ENCODE data around the gene RYR2.

Gene RYR2

GRCh38 chr1:237730826-237731350 lies 688.9 kb downstream of the RYR2 start:
- no peak overlapping the region for H3K9ac ChIP-seq (ENCODE audit: low read depth in 1 of 2, low read length in 2 of 2)
- H3K27me3 ChIP-seq (ENCODE audit: control insufficient read depth in 1 of 2, insufficient read depth in 2 of 2, low read length in 2 of 2), result no peaks in the 10 kb centered on the region

GRCh38 chr1:237732657-237733056 lies 690.7 kb downstream of the RYR2 start:
- no peaks in the 10 kb centered on the region for H3K36me3 ChIP-seq (ENCODE audit: control insufficient read depth in 1 of 2, insufficient read depth in 2 of 2, low read length in 2 of 2)
- H3K9me3 ChIP-seq (ENCODE audit: control insufficient read depth in 1 of 2, low read length in 2 of 2), result no peaks in the 10 kb centered on the region

More at GRCh38 chr1:237730826-237731350, 688.9 kb downstream of the RYR2 start:
- H3K4me1 ChIP-seq (ENCODE audit: control insufficient read depth in 1 of 2, insufficient read depth in 2 of 2, low read length in 2 of 2), result peaks cover 0 to 1% of the 10 kb centered on the region in 2 donors
- no peak overlapping the region for H3K27ac ChIP-seq (ENCODE audit: low read depth, low read length)
- no peaks in the 10 kb centered on the region for H3K9me3 ChIP-seq (ENCODE audit: control insufficient read depth in 1 of 2, low read length in 2 of 2)
- no peak overlapping the region for H3K4me3 ChIP-seq (ENCODE audit: low read depth in 1 of 2, low read length in 2 of 2)
- no peaks in the 10 kb centered on the region for H3K36me3 ChIP-seq (ENCODE audit: control insufficient read depth in 1 of 2, insufficient read depth in 2 of 2, low read length in 2 of 2)

GRCh38 chr1:237736372-237737029 lies 694.5 kb downstream of the RYR2 start:
- H3K9me3 ChIP-seq (ENCODE audit: control insufficient read depth in 1 of 2, low read length in 2 of 2), result no peaks in the 10 kb centered on the region
- H3K27ac ChIP-seq (ENCODE audit: low read depth, low read length), result no peak overlapping the region
- no peaks in the 10 kb centered on the region for H3K27me3 ChIP-seq (ENCODE audit: control insufficient read depth in 1 of 2, insufficient read depth in 2 of 2, low read length in 2 of 2)
- H3K4me3 ChIP-seq (ENCODE audit: low read depth in 1 of 2, low read length in 2 of 2), result no peak overlapping the region
- H3K9ac ChIP-seq (ENCODE audit: low read depth in 1 of 2, low read length in 2 of 2), result no peak overlapping the region
- H3K36me3 ChIP-seq (ENCODE audit: control insufficient read depth in 1 of 2, insufficient read depth in 2 of 2, low read length in 2 of 2), result no peaks in the 10 kb centered on the region
- H3K4me1 ChIP-seq (ENCODE audit: control insufficient read depth in 1 of 2, insufficient read depth in 2 of 2, low read length in 2 of 2), result no peaks in the 10 kb centered on the region

More at GRCh38 chr1:237732657-237733056, 690.7 kb downstream of the RYR2 start:
- H3K27ac ChIP-seq (ENCODE audit: low read depth, low read length), result no peak overlapping the region
- H3K9ac ChIP-seq (ENCODE audit: low read depth in 1 of 2, low read length in 2 of 2), result no peak overlapping the region
- H3K4me1 ChIP-seq (ENCODE audit: control insufficient read depth in 1 of 2, insufficient read depth in 2 of 2, low read length in 2 of 2), result no peaks in the 10 kb centered on the region
- H3K27me3 ChIP-seq (ENCODE audit: control insufficient read depth in 1 of 2, insufficient read depth in 2 of 2, low read length in 2 of 2), result no peaks in the 10 kb centered on the region
- H3K4me3 ChIP-seq (ENCODE audit: low read depth in 1 of 2, low read length in 2 of 2), result no peak overlapping the region

- Histone ChIP-seq H3K27me3 (ENCODE audit: control insufficient read depth in 1 of 2, insufficient read depth in 2 of 2, low read length in 2 of 2) (no peaks in the 10 kb centered on the region), H3K27ac (ENCODE audit: low read depth, low read length) (no peak overlapping the region), H3K4me3 (ENCODE audit: low read depth in 1 of 2, low read length in 2 of 2) (no peak overlapping the region), H3K4me1 (ENCODE audit: control insufficient read depth in 1 of 2, insufficient read depth in 2 of 2, low read length in 2 of 2) (no peaks in the 10 kb centered on the region), H3K9me3 (ENCODE audit: control insufficient read depth in 1 of 2, low read length in 2 of 2) (no peaks in the 10 kb centered on the region), H3K36me3 (ENCODE audit: control insufficient read depth in 1 of 2, insufficient read depth in 2 of 2, low read length in 2 of 2) (no peaks in the 10 kb centered on the region), H3K9ac (ENCODE audit: low read depth in 1 of 2, low read length in 2 of 2) (no peak overlapping the region)
Measured at GRCh38 chr1:237737448-237737847, 695.5 kb downstream of the RYR2 start.

GRCh38 chr1:237737938-237738610 lies 696.1 kb downstream of the RYR2 start:
- Histone ChIP-seq H3K27ac (ENCODE audit: low read depth, low read length) (no peak overlapping the region), H3K4me1 (ENCODE audit: control insufficient read depth in 1 of 2, insufficient read depth in 2 of 2, low read length in 2 of 2) (no peaks in the 10 kb centered on the region), H3K9ac (ENCODE audit: low read depth in 1 of 2, low read length in 2 of 2) (no peak overlapping the region), H3K27me3 (ENCODE audit: control insufficient read depth in 1 of 2, insufficient read depth in 2 of 2, low read length in 2 of 2) (no peaks in the 10 kb centered on the region), H3K9me3 (ENCODE audit: control insufficient read depth in 1 of 2, low read length in 2 of 2) (no peaks in the 10 kb centered on the region), H3K36me3 (ENCODE audit: control insufficient read depth in 1 of 2, insufficient read depth in 2 of 2, low read length in 2 of 2) (no peaks in the 10 kb centered on the region), H3K4me3 (ENCODE audit: low read depth in 1 of 2, low read length in 2 of 2) (no peak overlapping the region)

- Histone ChIP-seq H3K4me3 (ENCODE audit: low read depth in 1 of 2, low read length in 2 of 2) (no peak overlapping the region), H3K4me1 (ENCODE audit: control insufficient read depth in 1 of 2, insufficient read depth in 2 of 2, low read length in 2 of 2) (no peaks in the 10 kb centered on the region), H3K27ac (ENCODE audit: low read depth, low read length) (no peak overlapping the region), H3K36me3 (ENCODE audit: control insufficient read depth in 1 of 2, insufficient read depth in 2 of 2, low read length in 2 of 2) (no peaks in the 10 kb centered on the region), H3K9ac (ENCODE audit: low read depth in 1 of 2, low read length in 2 of 2) (no peak overlapping the region), H3K27me3 (ENCODE audit: control insufficient read depth in 1 of 2, insufficient read depth in 2 of 2, low read length in 2 of 2) (no peaks in the 10 kb centered on the region), H3K9me3 (ENCODE audit: control insufficient read depth in 1 of 2, low read length in 2 of 2) (no peaks in the 10 kb centered on the region)
Measured at GRCh38 chr1:237740846-237741245, 698.9 kb downstream of the RYR2 start.

- Histone ChIP-seq H3K4me3 (ENCODE audit: low read depth in 1 of 2, low read length in 2 of 2) (no peak overlapping the region), H3K27me3 (ENCODE audit: control insufficient read depth in 1 of 2, insufficient read depth in 2 of 2, low read length in 2 of 2) (no peaks in the 10 kb centered on the region), H3K9me3 (ENCODE audit: control insufficient read depth in 1 of 2, low read length in 2 of 2) (no peaks in the 10 kb centered on the region), H3K4me1 (ENCODE audit: control insufficient read depth in 1 of 2, insufficient read depth in 2 of 2, low read length in 2 of 2) (no peaks in the 10 kb centered on the region), H3K36me3 (ENCODE audit: control insufficient read depth in 1 of 2, insufficient read depth in 2 of 2, low read length in 2 of 2) (no peaks in the 10 kb centered on the region), H3K27ac (ENCODE audit: low read depth, low read length) (no peak overlapping the region), H3K9ac (ENCODE audit: low read depth in 1 of 2, low read length in 2 of 2) (no peak overlapping the region)
Measured at GRCh38 chr1:237745545-237745944, 703.6 kb downstream of the RYR2 start.

GRCh38 chr1:237748171-237748960 lies 706.4 kb downstream of the RYR2 start:
- H3K36me3 ChIP-seq (ENCODE audit: control insufficient read depth in 1 of 2, insufficient read depth in 2 of 2, low read length in 2 of 2), result no peaks in the 10 kb centered on the region
- H3K9ac ChIP-seq (ENCODE audit: low read depth in 1 of 2, low read length in 2 of 2), result no peak overlapping the region
- H3K27ac ChIP-seq (ENCODE audit: low read depth, low read length), result no peak overlapping the region
- no peaks in the 10 kb centered on the region for H3K4me1 ChIP-seq (ENCODE audit: control insufficient read depth in 1 of 2, insufficient read depth in 2 of 2, low read length in 2 of 2)
- no peaks in the 10 kb centered on the region for H3K9me3 ChIP-seq (ENCODE audit: control insufficient read depth in 1 of 2, low read length in 2 of 2)
- H3K27me3 ChIP-seq (ENCODE audit: control insufficient read depth in 1 of 2, insufficient read depth in 2 of 2, low read length in 2 of 2), result no peaks in the 10 kb centered on the region
- no peak overlapping the region for H3K4me3 ChIP-seq (ENCODE audit: low read depth in 1 of 2, low read length in 2 of 2)

GRCh38 chr1:237749122-237749521 lies 707.1 kb downstream of the RYR2 start:
- H3K9ac ChIP-seq (ENCODE audit: low read depth in 1 of 2, low read length in 2 of 2), result no peak overlapping the region
- no peaks in the 10 kb centered on the region for H3K4me1 ChIP-seq (ENCODE audit: control insufficient read depth in 1 of 2, insufficient read depth in 2 of 2, low read length in 2 of 2)
- no peaks in the 10 kb centered on the region for H3K36me3 ChIP-seq (ENCODE audit: control insufficient read depth in 1 of 2, insufficient read depth in 2 of 2, low read length in 2 of 2)

GRCh38 chr1:237751090-237751489 lies 709.1 kb downstream of the RYR2 start:
- no peaks in the 10 kb centered on the region for H3K9me3 ChIP-seq (ENCODE audit: control insufficient read depth in 1 of 2, low read length in 2 of 2)
- no peaks in the 10 kb centered on the region for H3K4me1 ChIP-seq (ENCODE audit: control insufficient read depth in 1 of 2, insufficient read depth in 2 of 2, low read length in 2 of 2)
- H3K27me3 ChIP-seq (ENCODE audit: control insufficient read depth in 1 of 2, insufficient read depth in 2 of 2, low read length in 2 of 2), result no peaks in the 10 kb centered on the region
- H3K27ac ChIP-seq (ENCODE audit: low read depth, low read length), result no peak overlapping the region
- no peak overlapping the region for H3K4me3 ChIP-seq (ENCODE audit: low read depth in 1 of 2, low read length in 2 of 2)
- H3K9ac ChIP-seq (ENCODE audit: low read depth in 1 of 2, low read length in 2 of 2), result no peak overlapping the region
- H3K36me3 ChIP-seq (ENCODE audit: control insufficient read depth in 1 of 2, insufficient read depth in 2 of 2, low read length in 2 of 2), result no peaks in the 10 kb centered on the region

More at GRCh38 chr1:237749122-237749521, 707.1 kb downstream of the RYR2 start:
- no peaks in the 10 kb centered on the region for H3K27me3 ChIP-seq (ENCODE audit: control insufficient read depth in 1 of 2, insufficient read depth in 2 of 2, low read length in 2 of 2)
- no peaks in the 10 kb centered on the region for H3K9me3 ChIP-seq (ENCODE audit: control insufficient read depth in 1 of 2, low read length in 2 of 2)
- no peak overlapping the region for H3K4me3 ChIP-seq (ENCODE audit: low read depth in 1 of 2, low read length in 2 of 2)
- H3K27ac ChIP-seq (ENCODE audit: low read depth, low read length), result no peak overlapping the region
